ENCODE data around the gene GADL1. TPM values are rescaled to one million over a fixed set of nuclear protein-coding genes. Genes with fewer than 3 reads are reported as not detected.

Gene GADL1
- total and polyA plus RNA-seq, 7 donors, result 0.89 to 5.6 (median 1.5) TPM

DNA sequence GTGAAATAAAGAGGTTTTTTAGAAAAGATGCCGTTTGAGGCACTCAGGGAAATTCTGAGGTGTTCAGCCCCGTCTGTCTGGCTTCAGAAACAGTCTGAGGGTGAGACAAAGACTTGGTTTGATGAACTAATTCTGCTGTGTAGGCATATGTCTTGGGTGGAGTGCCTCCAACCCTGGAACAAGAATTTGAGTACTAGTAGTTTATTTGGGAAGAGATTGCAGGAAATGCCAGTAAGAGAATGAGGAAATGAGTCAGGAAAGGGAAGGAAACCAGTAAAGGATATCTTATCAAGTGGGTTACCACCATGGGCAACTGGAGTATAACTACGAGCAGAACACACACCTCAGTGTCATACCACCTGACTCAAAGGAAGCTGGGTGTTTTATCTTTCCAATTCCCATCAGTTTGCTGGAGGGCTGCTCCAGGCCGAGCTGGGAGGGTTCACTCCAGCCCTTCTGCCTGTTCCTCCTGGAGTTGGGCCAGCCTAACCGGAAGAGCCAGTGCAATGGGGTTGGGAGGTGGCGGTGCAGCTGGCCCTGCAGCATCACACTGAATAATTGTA, 212.7 kb downstream of the GADL1 start:
- peaks cover 47% of the 10 kb centered on the region for H3K4me1 ChIP-seq
- ATAC-seq (peak in 3 of 4 donors; percentile 48 to 62 (median 51)), DNase-seq (peak; percentile 40 to 67)

DNA sequence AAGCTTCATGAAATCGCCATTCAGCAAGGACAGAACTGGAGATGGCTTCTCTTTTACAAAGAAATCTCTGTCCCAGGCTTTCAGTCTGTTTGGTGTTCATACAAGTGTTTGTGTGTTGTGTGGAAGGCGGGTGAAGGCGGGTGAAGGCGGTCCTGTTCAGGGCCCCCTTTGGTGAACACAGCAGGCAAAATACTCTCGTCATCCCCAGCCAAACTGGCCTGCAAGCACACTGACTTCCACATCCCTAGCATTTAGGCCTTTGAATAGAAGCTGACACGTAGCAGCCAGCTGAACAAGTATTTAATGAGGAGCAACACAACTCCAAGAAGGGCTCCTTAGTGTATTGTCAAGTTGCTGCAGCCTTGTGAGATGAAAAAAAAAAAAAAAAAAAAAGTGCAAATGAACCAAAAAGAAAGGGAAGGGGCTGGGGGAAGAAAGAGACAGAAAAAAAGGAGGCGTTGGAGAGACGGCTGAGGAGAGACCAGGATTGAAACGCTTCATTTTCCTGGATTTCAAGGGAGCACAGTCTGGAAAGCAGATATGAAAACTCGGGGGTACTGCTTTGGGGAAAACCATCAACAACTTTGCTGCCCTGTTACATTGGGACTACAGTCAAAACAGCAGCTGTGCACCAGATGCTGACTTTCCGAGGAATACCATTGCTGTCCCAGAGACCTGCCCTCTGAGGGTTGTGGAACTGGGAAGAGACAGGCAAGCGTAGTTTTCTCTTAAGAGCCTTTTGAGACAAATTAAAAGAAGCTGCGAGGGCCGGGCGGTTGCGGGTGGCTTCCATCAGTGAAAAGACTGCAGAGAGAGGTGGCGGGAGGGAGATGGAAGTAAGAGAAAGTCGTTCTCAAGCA, 213.4 kb downstream of the GADL1 start:
- Histone ChIP-seq H3K36me3 (ENCODE audit: insufficient read depth in 1 of 2, low read depth in 1 of 2) (peaks cover 5 to 32% of the 10 kb centered on the region in 2 donors), H3K4me1 (peaks cover 47% of the 10 kb centered on the region), H3K27me3 (ENCODE audit: insufficient read depth in 3 of 3, low read length in 2 of 3) (no peaks in the 10 kb centered on the region), H3K27ac (peak overlapping the region; percentile 6), H3K4me3 (no peak overlapping the region), H3K9me3 (no peaks in the 10 kb centered on the region)
- intact Hi-C loops (cut with DNase I), result loop anchor here in 1 of 2 donors (10.0 kb wide), 1 partner anchor 236 kb away; no protein-coding TSS in a partner anchor
- TF ChIP-seq, protein P1, sequence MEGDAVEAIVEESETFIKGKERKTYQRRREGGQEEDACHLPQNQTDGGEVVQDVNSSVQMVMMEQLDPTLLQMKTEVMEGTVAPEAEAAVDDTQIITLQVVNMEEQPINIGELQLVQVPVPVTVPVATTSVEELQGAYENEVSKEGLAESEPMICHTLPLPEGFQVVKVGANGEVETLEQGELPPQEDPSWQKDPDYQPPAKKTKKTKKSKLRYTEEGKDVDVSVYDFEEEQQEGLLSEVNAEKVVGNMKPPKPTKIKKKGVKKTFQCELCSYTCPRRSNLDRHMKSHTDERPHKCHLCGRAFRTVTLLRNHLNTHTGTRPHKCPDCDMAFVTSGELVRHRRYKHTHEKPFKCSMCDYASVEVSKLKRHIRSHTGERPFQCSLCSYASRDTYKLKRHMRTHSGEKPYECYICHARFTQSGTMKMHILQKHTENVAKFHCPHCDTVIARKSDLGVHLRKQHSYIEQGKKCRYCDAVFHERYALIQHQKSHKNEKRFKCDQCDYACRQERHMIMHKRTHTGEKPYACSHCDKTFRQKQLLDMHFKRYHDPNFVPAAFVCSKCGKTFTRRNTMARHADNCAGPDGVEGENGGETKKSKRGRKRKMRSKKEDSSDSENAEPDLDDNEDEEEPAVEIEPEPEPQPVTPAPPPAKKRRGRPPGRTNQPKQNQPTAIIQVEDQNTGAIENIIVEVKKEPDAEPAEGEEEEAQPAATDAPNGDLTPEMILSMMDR (IDR thresholded peaks at IDR 0.05), result no peak
- WGBS, 3 donors, result 45 to 62% (median 62%) methylated on average over 18 of the region's 18 CpGs
- ATAC-seq (no peak), DNase-seq (no peak)

More for the DNA sequence above, 212.7 kb downstream of the GADL1 start:
- 40 to 46% (median 42%) methylated on average over 6 of the region's 6 CpGs for WGBS, 3 donors
- intact Hi-C loops (cut with DNase I), result loop anchor here in 1 of 2 donors (10.0 kb wide), 1 partner anchor 237 kb away; no protein-coding TSS in a partner anchor
- TF ChIP-seq, protein P1 (IDR thresholded peaks at IDR 0.05), result no peak
- H3K27ac ChIP-seq, result peak overlapping the region; percentile 6
- H3K36me3 ChIP-seq (ENCODE audit: insufficient read depth in 1 of 2, low read depth in 1 of 2), result peaks cover 5 to 33% of the 10 kb centered on the region in 2 donors
- no peaks in the 10 kb centered on the region for H3K9me3 ChIP-seq
- H3K27me3 ChIP-seq (ENCODE audit: insufficient read depth in 3 of 3, low read length in 2 of 3), result no peaks in the 10 kb centered on the region
- H3K4me3 ChIP-seq, result no peak overlapping the region

DNA sequence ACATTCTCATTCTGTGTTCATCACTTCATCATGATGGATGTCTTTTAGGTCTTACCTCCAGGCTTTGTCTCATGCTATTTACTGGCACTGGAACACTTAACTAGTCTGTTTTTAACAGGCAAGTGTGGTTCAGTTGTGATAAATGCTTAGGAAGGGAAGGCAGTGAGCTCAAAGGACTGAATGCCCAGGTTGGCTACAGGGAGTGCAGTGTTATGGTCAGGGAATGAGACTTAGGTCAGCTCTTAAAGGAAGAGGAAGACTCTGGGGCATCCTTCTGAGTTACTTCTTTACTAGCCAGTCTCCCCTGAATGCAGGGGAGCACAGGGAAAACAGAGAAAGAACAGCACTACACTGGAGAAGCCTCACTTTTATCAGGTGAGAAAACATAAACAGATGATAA, 215.4 kb downstream of the GADL1 start:
- TF ChIP-seq, protein P1 (IDR thresholded peaks at IDR 0.05), result no peak
- Histone ChIP-seq H3K36me3 (ENCODE audit: insufficient read depth in 1 of 2, low read depth in 1 of 2) (peaks cover 10 to 49% of the 10 kb centered on the region in 2 donors), H3K27me3 (ENCODE audit: insufficient read depth in 3 of 3, low read length in 2 of 3) (no peaks in the 10 kb centered on the region), H3K4me3 (no peak overlapping the region), H3K27ac (no peak overlapping the region), H3K4me1 (peaks cover 41% of the 10 kb centered on the region), H3K9me3 (no peaks in the 10 kb centered on the region)
- no peak for DNase-seq
- intact Hi-C loops (cut with DNase I), result no loop called here
- ATAC-seq, result no peak

DNA sequence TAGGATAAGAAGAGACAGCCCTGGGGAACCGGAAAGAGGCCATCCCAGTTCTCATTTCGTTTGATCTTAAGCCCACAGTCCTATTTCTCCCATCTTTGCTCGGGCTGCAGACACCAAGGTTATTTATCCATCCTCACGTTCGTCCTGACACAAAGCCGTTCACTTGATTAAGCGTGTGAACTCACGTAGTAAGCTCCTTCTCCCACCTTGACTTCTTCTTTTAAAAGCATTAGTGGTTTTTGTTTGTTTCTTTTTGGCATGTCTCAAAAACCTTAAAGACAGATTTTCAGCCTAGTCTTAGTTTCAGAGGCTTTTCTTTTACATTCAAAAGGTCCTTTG, 217.1 kb downstream of the GADL1 start:
- peaks cover 10 to 61% of the 10 kb centered on the region in 2 donors for H3K36me3 ChIP-seq (ENCODE audit: insufficient read depth in 1 of 2, low read depth in 1 of 2)
- H3K4me1 ChIP-seq, result peaks cover 25% of the 10 kb centered on the region
- DNase-seq, result no peak
- no peak overlapping the region for H3K4me3 ChIP-seq
- TF ChIP-seq, protein P1 (IDR thresholded peaks at IDR 0.05), result no peak
- no peaks in the 10 kb centered on the region for H3K9me3 ChIP-seq
- no peak overlapping the region for H3K27ac ChIP-seq
- 88 to 90% (median 88%) methylated on average over 8 of the region's 8 CpGs for WGBS, 3 donors
- no peak for ATAC-seq
- H3K27me3 ChIP-seq (ENCODE audit: insufficient read depth in 3 of 3, low read length in 2 of 3), result no peaks in the 10 kb centered on the region
- intact Hi-C loops (cut with DNase I), result loop anchor here in 1 of 2 donors (2.0 kb wide), 1 partner anchor 19 kb away; no protein-coding TSS in a partner anchor
